HG03108 (cell line): ENCODE measurements around the gene RHO.

Source experiments
- ATAC-seq: cut with Tn5 transposase; IDR thresholded peaks from one replicate; pipeline ENCODE4 v1.9.1; 2021; ENCODE audit warnings: moderate library complexity; ENCODE audit not compliant: unreplicated experiment

RHO gene

DNA sequence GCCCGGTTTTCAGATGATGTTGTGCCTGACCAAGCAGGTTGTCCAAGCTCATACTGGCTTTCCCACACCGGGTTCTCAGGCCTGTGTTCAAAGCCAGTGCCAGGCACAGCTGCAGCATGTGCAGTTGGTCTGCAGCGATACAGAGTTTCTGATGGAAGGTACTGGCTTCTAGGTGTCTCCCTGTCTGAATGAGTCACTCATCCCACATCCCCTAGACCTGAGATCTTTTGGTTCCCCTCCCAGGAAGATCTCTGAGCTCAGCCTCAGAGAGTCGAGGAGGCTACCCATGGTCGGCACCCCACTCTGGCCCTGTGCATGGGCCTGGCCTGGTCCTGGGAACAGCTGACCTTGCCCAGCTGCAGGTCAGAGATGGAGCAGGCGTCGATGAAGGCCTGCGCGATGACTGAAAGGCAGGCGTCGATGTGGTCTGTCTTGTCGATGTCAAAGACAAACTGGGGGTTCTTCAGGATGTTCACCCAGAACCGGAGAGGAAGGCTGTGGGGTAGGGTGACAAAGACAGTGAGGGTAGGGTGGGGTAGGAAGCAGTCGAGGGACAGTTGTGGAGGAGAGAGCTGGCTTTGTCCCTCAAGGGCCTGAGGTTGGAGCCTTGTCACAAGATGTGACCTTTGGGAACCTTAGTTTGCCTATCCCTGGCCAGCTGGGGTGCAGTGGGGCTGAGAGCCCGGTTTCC lies 29.8 kb downstream of the RHO start:
- ATAC-seq, result no peak

GRCh38 chr3:129558772-129559564 lies 30.5 kb downstream of the RHO start:
- ATAC-seq, result no peak

- no peak for ATAC-seq
Measured at GRCh38 chr3:129559565-129560079, 31.2 kb downstream of the RHO start.

- ATAC-seq, result no peak
Measured at GRCh38 chr3:129560269-129560787, 31.9 kb downstream of the RHO start.

- no peak for ATAC-seq
Measured at GRCh38 chr3:129560911-129561594, 32.6 kb downstream of the RHO start.

DNA sequence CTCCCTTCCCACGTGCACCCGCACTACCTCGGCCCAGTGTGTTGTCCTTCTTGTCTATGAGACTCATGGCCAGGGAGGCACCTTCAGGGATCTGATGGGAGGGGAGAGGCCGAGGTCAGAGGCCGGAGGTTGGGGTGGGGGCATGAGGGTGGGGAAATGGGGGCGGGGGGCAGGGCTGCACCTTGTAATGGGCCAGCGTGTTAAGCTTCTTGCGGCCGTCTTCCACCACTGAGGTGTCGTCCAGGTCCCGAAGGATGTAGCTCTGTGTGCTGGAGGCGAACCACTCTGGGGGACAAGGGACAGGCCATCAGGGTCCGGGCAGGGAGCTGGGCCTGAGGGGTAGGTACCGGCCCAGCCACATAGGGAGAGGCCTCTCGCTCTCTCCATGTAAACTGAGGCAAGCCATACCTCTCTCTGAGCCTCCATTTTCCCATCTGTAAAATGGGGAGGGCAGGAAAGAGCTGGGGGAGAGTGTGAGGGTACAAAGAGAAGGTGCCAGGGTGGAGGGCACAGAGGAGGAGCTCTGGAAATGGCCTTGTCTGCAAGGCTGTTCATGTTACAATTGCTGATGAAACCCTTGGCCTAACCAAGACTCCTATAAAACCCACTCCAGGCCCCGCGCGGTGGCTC lies 33.3 kb downstream of the RHO start:
- no peak for ATAC-seq

DNA sequence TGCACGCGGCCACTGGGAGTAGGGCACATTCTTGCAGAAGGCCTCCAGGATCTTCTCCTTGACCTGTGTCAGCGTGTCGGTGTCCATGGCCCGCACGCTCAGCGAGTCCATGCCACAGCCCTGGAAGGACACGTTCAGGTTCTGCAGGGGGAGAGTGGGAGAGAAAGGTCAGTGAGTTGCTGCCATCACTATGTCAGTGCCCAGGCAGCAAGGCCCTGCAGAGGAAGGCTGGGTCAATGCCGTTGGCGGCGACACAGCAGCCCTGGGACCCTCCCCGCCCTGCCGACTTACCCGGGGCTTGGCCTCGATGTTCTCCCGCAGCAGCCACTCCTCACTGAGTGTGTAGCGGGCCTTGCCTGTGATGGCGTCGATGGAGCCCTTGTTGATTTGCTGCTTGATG lies 34.4 kb downstream of the RHO start:
- ATAC-seq, result no peak

DNA sequence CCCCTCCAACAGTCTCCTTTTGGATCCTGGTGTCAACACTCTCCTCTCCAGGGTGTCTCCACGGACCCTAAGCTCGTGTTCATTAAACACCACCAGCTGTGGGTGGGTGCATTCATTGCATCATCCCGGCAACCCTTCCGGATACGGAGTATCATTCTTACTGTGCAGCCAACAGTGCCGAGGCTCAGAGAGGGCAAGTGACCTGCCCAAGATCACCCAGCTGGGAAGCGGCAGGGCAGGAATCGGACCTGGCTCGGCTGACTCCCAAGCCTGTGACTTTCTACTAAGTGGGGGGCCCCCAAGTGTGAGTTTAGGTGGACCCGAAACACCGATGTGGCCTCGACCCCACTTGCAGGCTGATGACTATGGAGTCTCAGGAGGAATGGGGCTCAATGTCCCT lies 34.9 kb downstream of the RHO start:
- no peak for ATAC-seq

GRCh38 chr3:129563850-129564535 lies 35.6 kb downstream of the RHO start:
- ATAC-seq, result no peak

- ATAC-seq, result no peak
Measured at GRCh38 chr3:129564981-129565644, 36.7 kb downstream of the RHO start.

GRCh38 chr3:129565902-129566301 lies 37.5 kb downstream of the RHO start:
- no peak for ATAC-seq

- no peak for ATAC-seq
Measured at GRCh38 chr3:129567176-129567705, 38.8 kb downstream of the RHO start.

GRCh38 chr3:129567939-129568338 lies 39.5 kb downstream of the RHO start:
- ATAC-seq, result no peak

DNA sequence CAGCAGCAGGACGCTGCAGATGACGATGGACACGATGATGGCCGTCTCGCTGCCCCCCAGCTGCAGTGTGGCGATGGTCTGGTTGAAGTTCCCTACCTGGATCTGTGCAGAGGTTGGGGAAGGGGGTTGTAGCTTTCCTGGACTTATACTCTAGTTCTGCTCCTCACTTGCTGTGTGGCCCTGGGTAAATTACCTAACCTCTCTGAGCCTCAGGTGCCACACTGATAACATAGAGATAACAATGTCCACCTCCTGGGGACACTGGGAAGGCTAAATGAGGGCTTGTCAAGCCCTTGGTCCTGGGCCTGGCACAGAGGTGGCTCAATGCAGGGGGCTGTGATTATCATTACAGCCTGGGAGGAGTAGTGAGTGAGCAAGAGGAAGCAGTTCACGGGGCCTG lies 41.4 kb downstream of the RHO start:
- ATAC-seq, result no peak

DNA sequence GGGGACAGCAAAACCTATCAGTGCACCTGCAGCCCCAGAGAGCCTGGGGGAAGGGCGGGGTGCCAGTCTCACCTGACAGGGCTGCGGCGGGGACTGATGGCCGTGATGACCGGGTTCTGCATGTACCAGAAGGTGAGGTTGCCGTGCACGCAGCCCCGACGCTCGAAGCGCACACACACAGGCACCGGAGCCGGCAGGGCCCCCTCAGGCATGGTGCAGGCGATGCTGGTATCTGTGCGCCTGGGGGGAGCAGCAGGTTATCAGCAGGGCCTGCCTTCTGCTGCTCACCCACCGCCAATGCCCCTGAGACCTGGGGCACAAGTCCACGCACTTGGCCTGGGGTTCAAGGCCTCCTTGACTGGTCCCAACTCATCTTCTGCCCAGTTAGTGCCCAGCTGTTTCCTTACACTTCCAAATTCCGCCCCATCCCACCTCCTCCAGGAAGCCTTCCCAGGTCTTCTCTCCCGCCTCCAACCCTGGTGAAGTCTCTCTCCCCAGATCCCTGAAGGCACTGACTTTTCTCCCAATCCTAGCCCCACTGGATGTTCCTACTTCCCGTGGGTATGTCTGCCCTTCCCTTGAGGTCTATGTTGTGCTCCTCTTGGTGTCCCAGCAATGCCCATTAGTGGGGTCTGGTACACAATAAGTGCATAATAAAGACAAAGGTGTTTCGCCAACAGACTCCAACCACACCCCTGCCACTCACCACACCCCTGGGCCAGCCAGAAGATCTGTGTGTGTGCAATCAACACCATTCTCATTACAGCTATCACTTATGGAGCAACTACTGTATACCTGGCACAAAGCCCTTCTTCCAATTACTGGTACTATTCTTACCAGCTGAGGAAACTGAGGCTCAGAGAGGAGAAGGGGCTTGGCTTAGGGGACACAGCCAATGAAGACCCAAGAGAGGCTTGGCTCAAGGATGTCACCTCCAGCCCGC lies 43.4 kb downstream of the RHO start:
- ATAC-seq, result no peak

GRCh38 chr3:129572603-129573002 lies 44.2 kb downstream of the RHO start:
- ATAC-seq, result no peak

DNA sequence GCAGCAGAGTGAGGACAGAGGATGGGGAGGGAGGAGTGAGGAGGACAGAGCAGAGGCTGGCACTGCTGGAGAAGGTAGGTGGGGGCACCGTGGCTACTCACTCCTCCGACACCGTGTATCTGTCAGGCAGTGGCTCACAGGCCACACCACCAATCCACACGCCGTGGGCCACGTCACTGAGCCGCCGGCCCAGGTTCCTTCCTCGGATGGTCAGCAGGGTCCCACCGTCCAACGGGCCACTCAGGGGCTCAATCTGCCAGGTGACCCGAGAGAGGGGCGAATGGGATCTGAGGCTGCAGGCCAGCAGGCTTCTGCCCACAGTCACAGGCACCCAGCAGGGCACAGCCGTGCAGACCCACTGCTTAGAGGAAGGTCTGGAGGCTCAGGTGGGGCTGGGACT lies 45.1 kb downstream of the RHO start:
- no peak for ATAC-seq

DNA sequence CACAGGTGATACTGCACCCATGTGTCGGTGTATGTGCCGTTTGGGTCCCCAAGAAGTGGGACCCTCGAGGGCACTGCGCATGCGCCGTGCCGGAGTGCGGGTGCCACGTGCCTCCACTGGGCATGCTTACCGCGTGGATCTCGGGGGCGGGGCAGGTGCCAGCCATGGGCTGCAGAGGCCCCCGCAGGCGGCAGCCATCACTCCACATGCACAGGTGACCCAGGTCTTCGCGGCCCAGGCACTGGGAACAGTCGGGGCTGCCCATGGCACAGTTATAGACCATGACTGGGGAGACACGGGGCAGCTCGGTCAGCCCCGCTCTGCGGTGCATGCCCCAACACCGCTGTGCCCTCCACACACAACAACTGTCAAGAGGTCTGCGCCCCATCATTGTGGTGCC lies 45.8 kb downstream of the RHO start:
- ATAC-seq, result no peak
